HG02852 (cell line): ENCODE data around the gene SMIM23.
"Not testable (repeated sequence)": the region's sequence is repeated elsewhere in the genome, so short reads cannot be mapped to it uniquely, and the experiment has no call there.

Experiments used
- ATAC-seq: cut with Tn5 transposase; IDR thresholded peaks from one replicate; pipeline ENCODE4 v1.9.1; 2021; ENCODE audit warnings: mild to moderate bottlenecking, moderate library complexity; ENCODE audit not compliant: unreplicated experiment

The SMIM23 gene

DNA sequence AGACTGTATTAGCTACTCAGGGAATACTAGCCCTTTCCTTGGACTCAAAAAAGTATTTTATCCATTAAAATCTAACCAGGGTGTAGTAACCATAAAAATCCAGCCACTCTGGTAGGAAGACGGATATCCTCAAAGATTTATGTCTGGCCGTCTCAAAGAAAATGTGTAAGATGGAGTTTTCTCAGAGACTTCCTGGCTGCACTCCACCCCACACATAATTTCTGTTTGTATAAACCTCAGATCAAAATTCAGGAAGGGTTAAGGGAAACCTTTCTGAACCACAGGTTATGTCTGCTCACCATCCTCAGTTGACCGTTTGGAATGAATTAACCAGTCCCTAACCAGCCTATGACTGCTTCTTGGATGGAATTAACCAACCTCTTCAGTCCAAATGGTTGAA lies 13.8 kb upstream of the SMIM23 start:
- ATAC-seq = no peak

DNA sequence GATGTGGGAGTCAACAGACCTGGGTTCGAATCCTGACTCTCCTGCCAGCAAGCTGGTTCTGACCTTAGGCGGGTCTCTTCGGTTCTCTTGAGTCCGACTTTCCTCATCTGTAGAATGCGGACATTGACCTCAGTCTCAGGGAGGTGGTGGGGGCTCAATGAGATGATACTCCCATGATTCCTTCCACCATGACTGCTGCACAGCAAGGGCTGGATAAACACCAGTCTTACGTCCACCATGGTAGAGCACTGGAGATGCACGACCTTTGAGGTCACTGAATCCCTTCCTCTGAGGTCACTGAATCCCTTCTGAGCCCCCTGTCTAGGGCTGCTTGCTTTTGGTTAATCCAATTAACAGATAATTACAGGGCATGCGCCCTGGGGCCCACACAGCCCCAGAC lies 12.5 kb upstream of the SMIM23 start:
- ATAC-seq = no peak

DNA sequence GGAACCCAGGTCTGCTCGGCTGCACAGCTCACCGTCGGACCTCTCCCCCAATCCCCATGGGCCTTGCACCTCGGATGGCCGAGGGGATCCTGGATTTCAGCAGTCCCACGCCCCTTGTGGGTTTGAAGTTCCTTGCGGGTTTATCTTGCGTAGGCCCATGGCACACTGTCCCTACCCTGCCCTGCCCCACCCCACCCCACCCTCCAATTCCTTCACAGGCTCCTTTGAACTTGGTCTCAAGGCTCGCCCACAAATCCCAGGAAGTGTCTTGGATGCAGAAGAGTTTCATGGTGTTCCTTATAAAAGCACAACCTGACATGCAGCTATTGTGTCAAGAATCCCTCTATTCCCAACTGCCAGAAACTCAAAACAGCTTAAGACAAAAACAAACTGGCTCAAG lies 11.2 kb upstream of the SMIM23 start:
- ATAC-seq = no peak

DNA sequence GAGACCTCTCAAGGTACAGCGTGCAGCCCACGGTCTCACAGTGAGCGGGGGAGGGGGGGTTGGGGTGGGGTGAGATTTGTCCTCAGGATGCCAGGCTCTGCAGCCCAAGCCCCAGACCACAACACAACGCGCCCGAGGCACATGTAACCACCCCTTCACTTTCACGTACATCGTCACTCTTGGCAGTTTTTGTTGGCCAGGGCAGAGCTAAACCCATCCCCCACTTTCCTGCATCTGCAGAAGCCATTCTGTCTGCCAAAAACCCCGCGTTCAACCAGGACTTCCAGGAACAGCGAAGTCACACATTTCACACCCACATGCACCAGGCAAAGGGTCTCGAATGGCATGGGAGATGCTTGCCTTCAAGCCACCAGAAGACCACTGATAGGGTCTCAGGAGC lies 9.4 kb upstream of the SMIM23 start:
- no peak for ATAC-seq

DNA sequence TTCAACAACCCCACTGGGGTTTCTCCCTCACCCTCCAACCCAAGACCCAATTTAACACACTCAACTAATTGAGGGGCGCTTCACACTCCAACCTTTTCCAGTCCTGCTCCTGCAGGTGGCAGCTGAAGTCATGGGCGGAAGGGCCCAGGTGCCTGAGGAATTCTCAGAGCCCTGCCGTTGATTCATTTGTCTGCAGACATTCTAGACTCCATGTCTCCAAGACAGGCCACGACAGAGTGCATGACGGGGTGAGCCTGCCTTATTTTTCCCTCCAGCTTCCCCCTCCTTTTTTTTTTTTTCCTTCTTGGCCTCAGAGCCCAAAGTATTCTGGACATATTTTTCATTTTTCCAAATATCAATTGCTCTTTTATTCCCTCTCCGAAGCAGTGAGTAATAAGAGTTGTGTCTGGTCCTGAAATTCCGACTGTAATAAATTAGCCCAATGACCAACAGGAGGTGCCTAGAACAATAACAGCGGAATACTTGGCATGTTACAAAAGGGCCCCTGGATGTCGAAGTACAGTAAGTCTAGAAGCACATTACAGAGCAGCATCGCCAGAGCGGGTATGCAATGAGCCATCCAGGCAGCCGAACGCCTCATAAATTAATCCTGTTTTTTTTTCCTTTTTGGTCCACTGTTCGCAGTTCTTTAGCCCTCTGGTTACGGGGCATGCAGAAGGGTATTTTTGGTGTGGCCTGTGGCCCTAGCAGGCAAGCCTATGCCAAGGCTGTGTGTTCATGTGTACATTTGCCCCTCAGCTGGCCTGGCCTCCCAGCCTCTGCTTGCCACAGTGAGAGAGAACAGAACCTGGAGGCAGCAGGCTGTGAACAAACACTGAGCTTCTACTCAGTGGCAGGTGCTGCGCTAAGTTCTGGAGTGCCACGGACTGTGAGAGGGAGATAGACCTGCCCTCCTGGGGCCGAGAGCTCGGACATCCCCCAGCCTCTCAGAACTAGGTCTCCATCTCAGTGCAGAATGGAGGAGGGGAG lies 8.6 kb upstream of the SMIM23 start:
- ATAC-seq = no peak

DNA sequence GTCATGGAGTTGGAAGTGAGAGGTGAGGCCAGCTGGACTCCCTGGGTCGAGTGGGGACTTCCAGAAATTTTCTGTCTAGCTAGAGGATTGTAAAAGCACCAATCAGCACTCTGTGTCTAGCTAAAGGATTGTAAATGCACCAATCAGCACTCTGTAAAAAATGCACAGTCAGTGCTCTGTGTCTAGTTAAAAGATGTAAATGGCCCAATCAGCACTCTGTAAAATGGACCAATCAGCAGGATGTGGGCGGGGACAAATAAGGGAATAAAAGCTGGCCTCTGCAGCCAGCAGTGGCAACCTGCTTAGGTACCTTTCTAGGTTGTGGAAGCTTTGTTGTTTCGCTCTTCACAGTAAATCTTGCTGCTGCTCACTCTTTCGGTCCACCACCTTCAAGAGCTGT lies 3.9 kb upstream of the SMIM23 start:
- ATAC-seq = not testable (repeated sequence)

DNA sequence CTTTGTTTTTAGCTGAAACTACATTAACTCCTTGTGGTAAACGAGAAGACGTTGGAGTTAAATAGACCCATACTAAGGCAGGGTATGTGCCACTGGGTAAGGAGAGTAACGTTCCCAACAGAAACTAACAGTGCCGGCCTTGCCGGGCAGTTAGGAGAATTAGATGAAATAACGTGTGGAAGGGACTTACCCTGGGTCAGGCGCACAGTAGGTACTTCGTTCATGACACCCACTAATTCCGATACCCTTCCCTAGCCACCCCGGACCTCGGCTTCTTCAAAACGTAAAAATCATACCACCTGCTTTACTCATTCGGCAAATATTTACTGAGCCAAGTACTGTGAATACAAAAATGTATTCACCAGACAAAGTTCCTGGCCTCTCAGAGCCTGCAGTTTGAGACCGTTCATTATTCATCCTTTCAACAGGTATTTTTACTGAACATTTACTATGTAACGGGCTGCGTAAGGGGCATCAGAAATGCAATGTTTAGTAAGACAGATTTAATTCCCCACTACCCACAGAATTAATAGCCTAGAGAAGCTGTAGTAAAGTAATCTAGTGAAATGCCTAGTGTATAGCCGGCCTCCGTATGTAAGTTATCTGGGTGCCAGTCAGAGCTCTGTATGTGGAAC lies 3.2 kb upstream of the SMIM23 start:
- no peak for ATAC-seq

DNA sequence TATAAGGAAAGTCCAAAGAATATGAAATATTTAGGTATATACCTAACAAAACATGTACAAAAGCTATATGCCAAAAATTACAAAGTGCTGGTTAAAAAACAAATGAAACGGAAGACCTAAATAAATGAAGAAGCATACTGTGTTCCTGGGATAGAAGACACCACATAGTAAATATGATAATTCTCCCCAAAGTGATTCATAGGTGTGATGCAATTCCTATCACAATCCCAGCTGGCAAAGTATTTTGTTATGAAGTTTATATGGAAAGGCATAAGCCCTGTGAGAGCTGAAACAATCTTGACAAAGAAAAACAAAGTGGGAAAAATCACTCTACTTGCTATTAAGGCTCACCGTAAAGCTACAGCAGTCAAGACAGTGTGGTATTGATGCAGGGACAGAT lies 2.6 kb upstream of the SMIM23 start:
- ATAC-seq = no peak

DNA sequence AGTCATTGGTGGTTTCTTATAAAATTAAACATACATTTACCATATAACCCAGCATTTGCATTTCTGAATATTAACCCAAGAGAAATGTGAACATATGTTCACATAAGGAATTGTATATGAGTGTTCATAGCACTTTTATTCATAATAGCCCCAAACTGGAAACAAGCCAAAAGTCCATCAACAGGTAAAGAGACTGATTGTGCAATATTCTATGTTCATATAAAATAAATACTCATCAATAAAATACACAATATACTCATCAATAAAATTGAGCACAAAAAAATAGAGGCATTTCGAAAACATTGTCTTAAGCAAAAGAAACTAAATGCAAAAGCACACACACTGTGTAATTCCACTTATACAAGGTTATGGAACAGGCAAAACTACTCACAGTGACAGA lies 3.7 kb downstream of the SMIM23 start:
- no peak for ATAC-seq

DNA sequence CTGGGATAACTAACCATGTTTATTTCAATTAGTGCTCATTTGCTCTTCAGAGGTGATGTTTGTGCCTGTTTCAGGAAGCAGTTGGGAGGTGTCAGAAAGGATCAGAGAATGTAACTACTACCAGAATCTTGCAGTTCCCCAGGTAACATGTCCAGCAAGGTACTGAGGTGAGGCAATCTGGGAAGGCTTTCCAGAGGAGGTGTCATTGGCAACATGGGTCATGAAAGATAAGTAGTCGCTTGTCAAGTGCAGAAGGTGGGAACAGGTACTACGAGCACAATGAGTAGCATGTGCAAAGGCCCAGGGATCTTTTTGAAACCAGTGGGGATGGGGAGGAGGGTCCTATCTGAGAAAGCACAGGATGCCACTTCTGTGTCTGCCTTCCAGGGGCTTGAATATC lies 4.8 kb downstream of the SMIM23 start:
- ATAC-seq = no peak

DNA sequence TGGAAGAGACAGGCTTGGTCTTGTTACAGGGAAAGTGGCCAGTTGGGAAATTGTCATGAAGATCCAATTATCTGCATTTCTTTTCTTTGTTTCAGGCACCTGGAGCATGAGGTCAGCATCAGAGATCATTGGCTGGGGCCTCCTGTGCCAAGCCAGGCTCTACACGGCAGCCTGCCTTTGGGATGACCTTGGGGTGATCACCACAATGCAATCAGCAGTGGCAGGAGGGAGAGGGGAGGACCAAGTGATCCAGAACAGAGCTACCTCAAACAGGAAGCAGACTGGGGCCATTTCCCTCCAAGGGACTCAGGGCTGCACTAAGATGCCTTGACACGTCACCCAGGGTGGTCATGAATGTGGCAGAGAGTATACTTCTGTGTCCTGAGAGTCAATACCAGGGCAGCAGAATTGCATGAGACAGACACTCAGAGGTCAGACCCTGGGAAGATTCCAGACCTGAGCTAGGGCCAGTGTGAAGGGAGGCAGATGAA lies 8.9 kb downstream of the SMIM23 start:
- no peak for ATAC-seq

DNA sequence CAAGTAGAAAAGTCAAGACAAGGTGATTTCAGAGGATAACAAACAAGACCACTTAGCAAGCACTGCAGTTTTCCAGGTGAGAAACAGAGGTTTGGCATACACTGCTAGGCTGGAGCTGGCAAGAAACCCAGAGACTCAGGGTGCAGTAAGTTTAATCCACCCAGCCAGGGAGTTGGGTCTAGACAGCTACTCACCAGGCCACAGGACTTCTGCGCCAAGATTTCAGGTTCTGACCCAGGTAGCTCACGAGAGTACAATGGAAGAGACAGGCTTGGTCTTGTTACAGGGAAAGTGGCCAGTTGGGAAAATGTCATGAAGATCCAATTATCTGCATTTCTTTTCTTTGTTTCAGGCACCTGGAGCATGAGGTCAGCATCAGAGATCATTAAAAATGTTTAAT lies 9.8 kb downstream of the SMIM23 start:
- no peak for ATAC-seq

DNA sequence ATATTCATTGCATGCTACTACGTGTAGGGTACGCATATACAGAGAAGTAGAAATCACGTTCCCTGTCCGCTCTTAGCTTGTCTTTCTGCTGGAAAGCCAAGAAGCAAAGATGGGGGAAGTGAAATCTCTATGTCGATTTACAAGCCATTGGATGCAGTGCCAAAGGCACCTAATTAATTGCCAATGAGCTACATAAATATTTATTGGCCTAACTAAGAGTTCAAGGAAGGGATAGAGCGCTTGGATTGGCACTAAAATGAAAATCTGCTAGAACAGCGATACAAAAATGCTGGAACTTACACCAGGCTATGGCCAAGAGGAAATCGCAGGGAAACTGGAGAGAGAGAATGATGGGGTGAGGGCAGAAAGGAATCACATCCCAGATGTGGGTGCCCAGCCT lies 10.8 kb downstream of the SMIM23 start:
- no peak for ATAC-seq

DNA sequence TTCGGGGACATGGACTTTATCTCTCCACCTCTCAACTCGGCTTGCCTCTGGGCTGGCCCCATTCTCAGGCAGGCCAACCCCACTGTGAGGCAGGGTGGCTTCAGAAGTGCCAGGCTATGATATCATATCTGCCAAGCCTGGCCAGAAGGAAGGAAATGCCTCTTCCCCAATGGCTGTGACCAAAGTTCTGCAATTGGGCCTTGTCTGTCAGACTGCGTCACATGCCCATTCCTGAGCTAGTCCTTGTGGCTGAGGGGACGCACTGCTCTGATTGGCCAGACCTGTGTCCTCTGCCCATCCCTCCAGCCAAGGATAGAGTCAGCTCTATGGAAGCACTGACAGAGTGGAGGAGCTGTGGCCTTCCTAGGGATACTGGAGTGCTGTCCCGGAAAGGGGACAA lies 11.9 kb downstream of the SMIM23 start:
- no peak for ATAC-seq

DNA sequence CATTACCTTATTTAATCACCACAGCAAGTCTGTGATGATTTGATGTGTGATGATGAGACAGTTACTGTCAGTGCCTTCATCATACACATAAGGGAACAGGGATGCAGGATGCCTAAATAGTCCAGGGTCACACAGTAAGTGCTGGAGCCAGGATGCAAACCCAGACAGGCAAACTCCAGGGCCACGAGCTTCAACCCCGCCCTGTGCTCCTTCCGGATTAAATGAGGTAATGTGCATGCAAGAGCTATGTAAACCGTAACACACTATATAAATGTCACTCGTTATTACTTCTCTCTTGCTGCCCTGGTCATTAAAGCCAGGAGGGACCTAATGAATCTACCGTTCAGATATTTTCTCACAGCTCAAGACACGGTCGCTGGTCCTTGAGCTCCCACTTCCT lies 12.8 kb downstream of the SMIM23 start:
- ATAC-seq = no peak

DNA sequence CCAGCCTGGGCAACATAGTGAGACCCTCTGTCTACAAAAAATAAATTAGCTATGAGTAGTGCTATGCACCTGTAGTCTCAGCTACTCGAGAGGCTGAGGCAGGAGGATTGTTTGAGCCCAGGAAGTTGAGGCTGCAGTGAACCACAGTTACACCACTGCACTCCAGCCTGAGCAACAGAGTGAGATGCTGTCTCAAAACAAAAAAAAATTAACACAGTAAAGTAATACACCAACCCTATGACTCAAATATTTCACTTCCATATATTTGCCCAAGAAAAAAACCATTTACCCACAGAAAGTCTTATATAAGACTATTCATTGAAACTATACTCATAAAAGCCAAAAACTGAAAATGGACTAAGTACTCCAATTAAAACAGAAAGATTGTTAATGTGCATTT lies 16.2 kb downstream of the SMIM23 start:
- no peak for ATAC-seq

DNA sequence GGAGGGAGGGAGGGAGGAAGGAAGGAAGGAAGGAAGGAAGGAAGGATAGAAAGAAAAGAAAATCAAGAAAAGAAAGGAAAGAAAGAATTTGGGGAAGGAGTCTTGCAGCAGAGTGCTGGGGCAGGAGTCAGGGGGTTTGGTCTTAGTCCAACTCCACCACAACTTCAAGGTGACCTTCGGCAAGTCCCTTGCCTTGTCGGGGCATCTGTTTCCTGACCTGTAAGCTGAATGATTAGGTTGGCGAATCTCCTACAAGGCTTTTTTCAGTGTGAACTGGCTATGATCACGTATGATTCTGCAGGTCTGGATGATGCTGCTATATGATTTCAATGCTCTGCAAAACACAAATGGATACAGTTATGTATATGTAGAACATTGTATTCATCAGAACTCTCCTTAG lies 20.1 kb downstream of the SMIM23 start:
- ATAC-seq = no peak

DNA sequence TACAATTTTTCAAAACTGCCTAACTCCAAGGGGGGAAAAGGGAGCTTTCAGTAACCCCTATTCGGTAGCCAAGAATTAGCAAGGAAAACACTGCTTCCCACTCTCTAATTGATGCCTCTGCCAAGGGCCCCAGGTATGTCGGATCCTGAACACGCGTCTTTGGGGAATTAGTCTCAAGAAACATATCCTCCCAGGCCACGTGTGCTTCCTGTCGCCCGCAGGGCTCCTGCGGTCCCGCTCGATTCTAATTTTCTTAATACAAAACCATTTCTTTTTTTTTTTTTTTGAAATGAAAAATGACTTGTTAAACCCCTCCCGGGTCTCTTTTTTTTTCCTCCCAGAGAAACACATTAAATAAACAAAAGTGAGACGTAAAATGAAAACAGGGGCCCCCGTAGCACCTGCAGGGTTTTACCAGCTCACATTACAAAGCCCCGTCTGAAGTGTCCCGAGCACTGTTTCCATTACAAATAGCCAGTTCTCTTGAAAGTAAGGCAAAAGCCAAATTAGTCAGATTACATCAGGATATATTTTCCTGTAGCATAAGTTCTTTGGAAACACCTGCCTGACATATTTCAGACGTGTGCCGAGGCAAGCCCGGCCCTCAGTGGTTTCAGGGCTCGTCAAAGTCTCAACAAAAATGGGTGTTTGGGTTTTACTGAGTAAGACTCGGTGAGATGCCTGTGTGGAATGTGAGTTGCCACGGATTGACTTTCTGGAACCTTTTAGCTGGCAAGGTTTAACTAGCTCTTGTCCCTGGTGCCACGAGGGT lies 21.5 kb downstream of the SMIM23 start:
- no peak for ATAC-seq

DNA sequence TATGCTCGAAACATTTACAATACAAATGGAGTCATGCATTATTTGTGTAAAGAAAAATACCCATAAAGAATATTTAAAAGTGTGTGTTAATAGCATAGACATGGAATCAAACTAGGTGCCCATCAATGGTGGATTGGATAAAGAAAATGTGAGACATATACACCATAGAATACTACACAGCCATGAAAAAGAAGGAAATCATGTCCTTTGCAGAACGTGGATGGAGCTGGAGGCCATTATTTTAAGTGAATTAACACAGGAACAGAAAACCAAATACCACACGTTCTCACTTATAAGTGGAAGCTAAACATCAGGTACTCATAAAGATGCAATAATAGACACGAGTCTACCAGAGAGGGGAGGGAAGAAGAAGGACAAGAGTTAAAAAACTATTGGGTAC lies 22.8 kb downstream of the SMIM23 start:
- no peak for ATAC-seq

DNA sequence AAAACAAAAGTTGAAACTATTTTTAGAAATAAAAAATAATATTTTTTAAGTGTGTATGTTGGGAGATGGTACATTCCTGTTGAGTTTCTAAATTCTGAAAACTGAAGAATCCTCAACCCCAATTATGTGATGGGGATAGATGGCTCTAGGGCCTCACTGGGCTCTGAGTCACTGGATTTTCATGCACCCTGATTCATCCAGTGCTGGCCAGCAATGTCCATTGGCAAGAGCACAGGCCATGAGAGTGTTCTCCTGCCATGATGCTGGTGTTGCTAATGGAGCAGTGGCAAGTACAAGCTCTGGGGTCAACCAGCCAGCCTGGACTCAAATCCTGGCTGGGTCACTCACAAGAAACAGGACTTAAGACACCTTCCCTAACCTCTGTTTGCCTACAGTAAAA lies 23.3 kb downstream of the SMIM23 start:
- no peak for ATAC-seq

DNA sequence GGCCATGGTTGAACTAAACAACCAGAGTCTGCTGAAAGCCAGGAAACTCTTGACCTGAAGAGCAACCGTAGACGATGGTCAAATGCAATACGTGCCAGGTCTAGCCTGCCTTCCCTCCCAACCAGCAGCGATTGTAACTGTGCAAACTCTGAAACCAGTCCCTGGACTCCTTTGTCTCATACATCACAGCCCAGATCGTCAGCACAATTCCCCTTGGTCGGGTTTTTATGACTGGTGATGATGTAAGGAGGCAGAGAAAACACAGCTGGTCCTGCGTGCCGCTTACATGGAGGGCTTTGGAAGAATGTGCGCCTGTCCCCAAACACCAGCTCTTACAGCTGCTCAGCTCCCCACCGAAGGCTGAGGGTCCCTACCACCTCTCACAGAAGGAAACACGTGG lies 24.6 kb downstream of the SMIM23 start:
- no peak for ATAC-seq

DNA sequence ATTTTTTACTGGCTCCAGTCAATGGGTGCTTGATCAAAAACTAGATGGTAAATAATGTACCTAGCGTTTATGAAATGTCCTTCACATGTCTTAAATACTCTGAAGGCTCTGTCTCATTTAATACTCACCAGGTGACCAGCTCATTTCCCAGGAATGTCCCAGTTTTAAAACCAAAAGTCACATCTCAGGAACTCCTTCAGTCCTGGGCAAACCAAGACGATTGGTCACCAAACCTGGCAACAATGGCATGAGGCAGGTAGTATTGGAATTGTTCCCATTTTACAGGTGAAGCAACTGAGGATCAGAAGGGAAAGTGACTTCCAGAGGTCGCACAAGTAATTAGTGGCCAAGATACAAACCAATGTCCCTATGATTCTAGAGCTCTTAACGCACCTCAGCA lies 27.7 kb downstream of the SMIM23 start:
- ATAC-seq = no peak
